IMR-90 (cell line): ENCODE measurements around the gene KIAA0825. TPM values are rescaled to one million over a fixed set of nuclear protein-coding genes. Genes with fewer than 3 reads are reported as not detected.

Source experiments
- ATAC-seq: fragments of 200-7000 bp; cut with Tn5 transposase; 2 replicates; pipeline ENCODE4 v1.9.1; 2020; ENCODE audit warnings: low read depth, mild to moderate bottlenecking, moderate library complexity
- BruUV-seq: library from RNA; stranded (reverse); fragments of 400-500 nt; replicated peaks from 2 replicates; lab custom pipeline; 2021; lab: Mats Ljungman, UMichigan
- CTCF ChIA-PET: fragments of 300-600 bp; formaldehyde crosslinking; extraction: SDS; loops from one replicate; lab custom pipeline; 2021; ENCODE audit warnings: antibody characterized with exemption; lab: Yijun Ruan, JAX
- POLR2A ChIA-PET: fragments of 300-600 bp; sonication (Branson Sonifier 250); formaldehyde crosslinking; loops from one replicate; lab custom pipeline; 2022; ENCODE audit warnings: antibody characterized with exemption; ENCODE audit not compliant: unreplicated experiment; lab: Charles Lee
- DNase-seq: peaks from one replicate; pipeline ENCODE4 v3.0.0; 2013
- H2AFZ ChIP-seq: replicated peaks from 2 replicates; pipeline ENCODE3; 2013; ENCODE audit warnings: low read length, mild to moderate bottlenecking; ENCODE audit not compliant: poor library complexity
- H2AK5ac ChIP-seq: 2 replicates; pipeline ENCODE4 v1.6.1; 2013; ENCODE audit warnings: low read depth, low read length, inconsistent platforms
- H2AK9ac ChIP-seq: replicated peaks from 2 replicates; pipeline ENCODE3; 2013; ENCODE audit warnings: mild to moderate bottlenecking, low read depth, low read length, moderate library complexity; ENCODE audit not compliant: poor library complexity
- H2BK120ac ChIP-seq: 2 replicates; pipeline ENCODE4 v1.6.1; 2013; ENCODE audit warnings: low read depth, low read length, inconsistent platforms
- H2BK15ac ChIP-seq: 3 replicates; pipeline ENCODE4 v1.6.1; 2013; ENCODE audit warnings: low read depth, low read length, inconsistent platforms
- H2BK20ac ChIP-seq: 2 replicates; pipeline ENCODE4 v1.6.1; 2013; ENCODE audit warnings: low read depth, mild to moderate bottlenecking, inconsistent platforms, low read length, moderate library complexity
- H2BK5ac ChIP-seq: 2 replicates; pipeline ENCODE4 v1.6.1; 2013; ENCODE audit warnings: mild to moderate bottlenecking, low read depth, low read length, inconsistent platforms; ENCODE audit not compliant: poor library complexity, severe bottlenecking
- H3K14ac ChIP-seq: replicated peaks from 2 replicates; pipeline ENCODE4 v1.6.1; 2013; ENCODE audit warnings: low read depth, low read length, inconsistent platforms
- H3K18ac ChIP-seq: 2 replicates; pipeline ENCODE4 v1.6.1; 2013; ENCODE audit warnings: low read depth, low read length, control low read depth
- H3K23ac ChIP-seq: 2 replicates; pipeline ENCODE4 v1.6.1; 2013; ENCODE audit warnings: low read depth, low read length, inconsistent platforms
- H3K27ac ChIP-seq: 2 replicates; pipeline ENCODE4 v1.5.1; 2013; ENCODE audit warnings: mild to moderate bottlenecking, control low read depth, low read length; ENCODE audit not compliant: insufficient read depth
- H3K27me3 ChIP-seq: 2 replicates; pipeline ENCODE4 v1.6.1; 2013; ENCODE audit warnings: low read length; ENCODE audit not compliant: control insufficient read depth, insufficient read depth
- H3K36me3 ChIP-seq: 2 replicates; pipeline ENCODE4 v1.6.1; 2013; ENCODE audit warnings: low read length, mixed read lengths; ENCODE audit not compliant: control insufficient read depth, insufficient read depth
- H3K4ac ChIP-seq: 2 replicates; pipeline ENCODE4 v1.6.1; 2013; ENCODE audit warnings: low read depth, low read length, inconsistent platforms
- H3K4me1 ChIP-seq: 2 replicates; pipeline ENCODE4 v1.6.1; 2013; ENCODE audit warnings: low read length, mixed read lengths; ENCODE audit not compliant: control insufficient read depth, insufficient read depth
- H3K4me2 ChIP-seq: 2 replicates; pipeline ENCODE4 v1.6.1; 2013; ENCODE audit warnings: low read depth, mild to moderate bottlenecking, control low read depth, low read length, moderate library complexity
- H3K4me3 ChIP-seq: 2 replicates; pipeline ENCODE4 v1.5.1; 2013; ENCODE audit warnings: low read depth, mild to moderate bottlenecking, control low read depth, low read length, moderate library complexity; ENCODE audit not compliant: insufficient read depth
- H3K56ac ChIP-seq: 2 replicates; pipeline ENCODE4 v1.6.1; 2013; ENCODE audit warnings: low read length, inconsistent platforms; ENCODE audit not compliant: insufficient read depth; ENCODE audit errors: extremely low read depth
- H3K79me1 ChIP-seq, 2 experiments: 2 replicates each; pipeline ENCODE4 v1.6.1; 2013; ENCODE audit warnings: low read length in 2 of 2, inconsistent platforms in 1 of 2, low read depth in 1 of 2
- H3K9ac ChIP-seq: 2 replicates; pipeline ENCODE4 v1.6.1; 2013; ENCODE audit warnings: low read depth, low read length, control low read depth
- H3K9me1 ChIP-seq: 2 replicates; pipeline ENCODE4 v1.6.1; 2013; ENCODE audit warnings: low read length, inconsistent platforms; ENCODE audit not compliant: insufficient read depth
- H3K9me3 ChIP-seq: 2 replicates; pipeline ENCODE4 v1.6.1; 2013; ENCODE audit warnings: low read length; ENCODE audit not compliant: control insufficient read depth, insufficient read depth
- H4K20me1 ChIP-seq: 2 replicates; pipeline ENCODE4 v1.6.1; 2013; ENCODE audit warnings: low read length, inconsistent platforms; ENCODE audit not compliant: insufficient read depth
- H4K5ac ChIP-seq: 2 replicates; pipeline ENCODE4 v1.6.1; 2013; ENCODE audit warnings: mild to moderate bottlenecking, low read depth, low read length, control low read depth
- H4K8ac ChIP-seq, 2 experiments: 2 replicates each; pipeline ENCODE4 v1.6.1; 2013; ENCODE audit warnings: low read depth in 2 of 2, low read length in 2 of 2, control low read depth in 1 of 2, inconsistent platforms in 1 of 2
- H4K91ac ChIP-seq: 2 replicates; pipeline ENCODE4 v1.6.1; 2013; ENCODE audit warnings: low read depth, low read length, inconsistent platforms; ENCODE audit not compliant: insufficient read depth
- CTCF ChIP-seq: conservative IDR thresholded peaks from 2 replicates; pipeline ENCODE4 v1.5.1; 2012; ENCODE audit warnings: mild to moderate bottlenecking, low read depth, low read length, improper control_type of control experiment
- POLR2A ChIP-seq: IDR thresholded peaks from 2 replicates; pipeline ENCODE4 v1.6.1; 2012; ENCODE audit warnings: mild to moderate bottlenecking, low read depth, low read length
- RAD21 ChIP-seq: IDR thresholded peaks from 2 replicates; pipeline ENCODE4 v1.6.1; 2012; ENCODE audit warnings: low read length, improper control_type of control experiment
- WGBS, 2 experiments: methylation state at CpG; one replicate each; pipeline versions ENCODE4 v1.1.5 to v1.1.7; 2013; ENCODE audit warnings: missing lambda C conversion rate in 2 of 2; ENCODE audit not compliant: insufficient read length in 1 of 2; ENCODE audit errors: extremely low coverage in 2 of 2; 5-methylcytosine and 5-hydroxymethylcytosine counted together
- dilution Hi-C: fragments of 300-500 bp; cut with HindIII; formaldehyde crosslinking; loops from one replicate; pipeline ENCODE4 v1.14.3; 2018; ENCODE audit warnings: low sequenced_read_pairs; ENCODE audit not compliant: unreplicated experiment
- in situ Hi-C: fragments of 300-500 bp; cut with MboI; formaldehyde crosslinking; loops from 3 replicates; pipeline ENCODE4 v1.14.3; 2019; ENCODE audit warnings: low sequenced_read_pairs, inconsistent platforms, mixed read lengths
- intact Hi-C: fragments of 100-400 bp; cut with micrococcal nuclease; formaldehyde crosslinking; loops from 2 replicates; pipeline ENCODE4 v1.10.0; 2022
- polyA plus RNA-seq, 3 experiments: library from polyadenylated mRNA; depleted of rRNA; stranded (reverse); fragments of >200 nt; gene quantifications; 2 replicates each; pipeline ENCODE4 v1.2.3, GENCODE V29; 2012; ENCODE audit warnings: low replicate concordance in 1 of 3
- total RNA-seq: library from RNA; depleted of rRNA; stranded (reverse); fragments of >200 nt; gene quantifications from 2 replicates; pipeline ENCODE4 v1.2.3, GENCODE V29; 2012

Gene KIAA0825
- total and polyA plus RNA-seq, 2 of the 4 experiments (the other 2 are of a cell fraction): 0.46 to 1.8 TPM

- H3K36me3 ChIP-seq: no peaks in the 10 kb centered on the region
- H2AFZ ChIP-seq: no peak overlapping the region
- H4K5ac ChIP-seq: no peak overlapping the region
- no peak for DNase-seq
- H3K56ac ChIP-seq: no peak overlapping the region
- no peak overlapping the region for H3K9ac ChIP-seq
- no peak overlapping the region for H4K8ac ChIP-seq
- no TSS peak for BruUV-seq
- H2BK20ac ChIP-seq: no peak overlapping the region
- CTCF ChIA-PET: no interaction called here
- H3K4me2 ChIP-seq: no peak overlapping the region
- H3K9me3 ChIP-seq: no peaks in the 10 kb centered on the region
- H4K20me1 ChIP-seq: no peaks in the 10 kb centered on the region
- H3K9me1 ChIP-seq: no peaks in the 10 kb centered on the region
- H3K14ac ChIP-seq: no peak overlapping the region
- no peaks in the 10 kb centered on the region for H3K27me3 ChIP-seq
- H2AK5ac ChIP-seq: no peak overlapping the region
- no peak overlapping the region for H2BK15ac ChIP-seq
- no peak overlapping the region for H4K91ac ChIP-seq
- WGBS, 2 experiments: 0% methylated on average over 1 of the region's 3 CpGs; no CpG with 5 or more reads in 1 of the 2 experiments
- no peak overlapping the region for H3K4me3 ChIP-seq
- POLR2A ChIA-PET: no interaction called here
- no peak for TF ChIP-seq POLR2A
- no peak for TF ChIP-seq RAD21
- TF ChIP-seq CTCF: no peak
- peaks cover 2% of the 10 kb centered on the region; the same call in 1 of the 2 replicates for H3K4me1 ChIP-seq
- in situ Hi-C loops (no loop called here), dilution Hi-C loops (no loop called here), intact Hi-C loops (no loop called here)
- no peak overlapping the region for H3K27ac ChIP-seq
- H3K18ac ChIP-seq: no peak overlapping the region
- H3K79me1 ChIP-seq: no peaks in the 10 kb centered on the region
- no peak overlapping the region for H2AK9ac ChIP-seq
- H3K4ac ChIP-seq: no peak overlapping the region
- no peak overlapping the region for H2BK120ac ChIP-seq
- H3K23ac ChIP-seq: no peak overlapping the region
- ATAC-seq: no peak
- H2BK5ac ChIP-seq: no peak overlapping the region
These were observed 178.4 kb downstream of the KIAA0825 start for GRCh38 chr5:94440015-94440414.
